ENCODE results near the gene NAT16.

- TF ChIP-seq CTCF (IDR thresholded peaks at IDR 0.05), result no peak
- TF ChIP-seq EZH2 (IDR thresholded peaks at IDR 0.05), result no peak
Observed at GRCh38 chr7:101179117-101179516, 976 bp downstream of the NAT16 start.

Measured in neural progenitor cell (in vitro differentiated cells).